ENCODE data around the gene KLHL6.
A peak's percentile ranks its signal among the peaks of the same experiment; 100 is the strongest.

Gene KLHL6

GRCh38 chr3:183506674-183507320 is 48.7 kb downstream of the KLHL6 start:
- DNase-seq (ENCODE audit: low read depth), result no peak
- no peak overlapping the region for H3K4me3 ChIP-seq (ENCODE audit: low read depth, low read length)
- TF ChIP-seq CTCF (conservative IDR thresholded peaks at IDR 0.05; ENCODE audit: low read depth, low read length), result no peak

GRCh38 chr3:183504597-183504996 is 50.9 kb downstream of the KLHL6 start:
- no peak for TF ChIP-seq CTCF (conservative IDR thresholded peaks at IDR 0.05; ENCODE audit: low read depth, low read length)
- no peak for DNase-seq (ENCODE audit: low read depth)

GRCh38 chr3:183503746-183504145 is 51.8 kb downstream of the KLHL6 start:
- no peak overlapping the region for H3K4me3 ChIP-seq (ENCODE audit: low read depth, low read length)
- no peak for DNase-seq (ENCODE audit: low read depth)
- no peak for TF ChIP-seq CTCF (conservative IDR thresholded peaks at IDR 0.05; ENCODE audit: low read depth, low read length)

More at GRCh38 chr3:183504597-183504996, 50.9 kb downstream of the KLHL6 start:
- H3K4me3 ChIP-seq (ENCODE audit: low read depth, low read length), result no peak overlapping the region

GRCh38 chr3:183502237-183503181 is 53.0 kb downstream of the KLHL6 start:
- H3K4me3 ChIP-seq (ENCODE audit: low read depth, low read length), result no peak overlapping the region
- peak; percentile 25 for TF ChIP-seq CTCF (conservative IDR thresholded peaks at IDR 0.05; ENCODE audit: low read depth, low read length)
- DNase-seq (ENCODE audit: low read depth), result peak; percentile 17

GRCh38 chr3:183500981-183501704 is 54.4 kb downstream of the KLHL6 start:
- TF ChIP-seq CTCF (conservative IDR thresholded peaks at IDR 0.05; ENCODE audit: low read depth, low read length), result no peak
- H3K4me3 ChIP-seq (ENCODE audit: low read depth, low read length), result no peak overlapping the region
- DNase-seq (ENCODE audit: low read depth), result no peak

- no peak for DNase-seq (ENCODE audit: low read depth)
- no peak overlapping the region for H3K4me3 ChIP-seq (ENCODE audit: low read depth, low read length)
- no peak for TF ChIP-seq CTCF (conservative IDR thresholded peaks at IDR 0.05; ENCODE audit: low read depth, low read length)
Observed at GRCh38 chr3:183500319-183500718, 55.2 kb downstream of the KLHL6 start.

Measured in choroid plexus epithelial cell (primary cell).